HG03439 (cell line): Measurements from ENCODE around the gene SND1.
"Not testable (repeated sequence)": the region's sequence is repeated elsewhere in the genome, so short reads cannot be mapped to it uniquely, and the experiment has no call there.

Experiments
- ATAC-seq: cut with Tn5 transposase; IDR thresholded peaks from one replicate; pipeline ENCODE4 v1.9.1; 2021; ENCODE audit warnings: mild to moderate bottlenecking, moderate library complexity; ENCODE audit not compliant: unreplicated experiment

Gene SND1

DNA sequence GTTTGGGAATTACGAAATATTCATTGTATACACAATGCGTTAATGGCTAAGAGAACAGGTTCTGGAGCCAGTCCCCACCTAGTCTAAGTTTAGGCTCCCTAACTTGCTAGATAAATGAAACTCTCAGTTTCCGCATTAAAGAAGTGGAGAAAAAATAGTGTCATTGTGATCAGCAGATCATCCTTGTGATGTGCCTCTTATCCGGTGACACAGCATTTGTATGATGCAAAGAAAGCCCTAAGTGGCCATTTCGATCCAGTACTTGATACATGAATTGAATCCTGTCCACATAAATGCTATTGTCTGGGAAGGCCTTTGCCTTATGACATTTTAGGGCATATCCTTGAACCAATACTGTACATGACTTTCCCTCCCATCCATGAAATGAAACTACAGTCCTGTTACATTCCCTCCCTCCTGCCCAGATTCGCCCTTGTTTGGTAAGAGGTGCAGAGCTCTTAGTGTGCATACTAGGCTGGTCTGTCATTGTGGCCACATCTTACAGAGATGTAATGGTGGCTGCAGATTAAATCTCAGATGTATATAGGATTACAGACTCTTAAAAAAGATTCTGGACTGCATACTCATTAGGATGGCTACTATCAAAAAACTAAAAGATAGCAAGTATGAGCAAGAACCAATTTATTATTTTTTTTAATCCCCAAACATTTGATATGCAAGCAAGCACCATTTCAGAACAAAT lies 298.4 kb downstream of the SND1 start:
- no peak for ATAC-seq

DNA sequence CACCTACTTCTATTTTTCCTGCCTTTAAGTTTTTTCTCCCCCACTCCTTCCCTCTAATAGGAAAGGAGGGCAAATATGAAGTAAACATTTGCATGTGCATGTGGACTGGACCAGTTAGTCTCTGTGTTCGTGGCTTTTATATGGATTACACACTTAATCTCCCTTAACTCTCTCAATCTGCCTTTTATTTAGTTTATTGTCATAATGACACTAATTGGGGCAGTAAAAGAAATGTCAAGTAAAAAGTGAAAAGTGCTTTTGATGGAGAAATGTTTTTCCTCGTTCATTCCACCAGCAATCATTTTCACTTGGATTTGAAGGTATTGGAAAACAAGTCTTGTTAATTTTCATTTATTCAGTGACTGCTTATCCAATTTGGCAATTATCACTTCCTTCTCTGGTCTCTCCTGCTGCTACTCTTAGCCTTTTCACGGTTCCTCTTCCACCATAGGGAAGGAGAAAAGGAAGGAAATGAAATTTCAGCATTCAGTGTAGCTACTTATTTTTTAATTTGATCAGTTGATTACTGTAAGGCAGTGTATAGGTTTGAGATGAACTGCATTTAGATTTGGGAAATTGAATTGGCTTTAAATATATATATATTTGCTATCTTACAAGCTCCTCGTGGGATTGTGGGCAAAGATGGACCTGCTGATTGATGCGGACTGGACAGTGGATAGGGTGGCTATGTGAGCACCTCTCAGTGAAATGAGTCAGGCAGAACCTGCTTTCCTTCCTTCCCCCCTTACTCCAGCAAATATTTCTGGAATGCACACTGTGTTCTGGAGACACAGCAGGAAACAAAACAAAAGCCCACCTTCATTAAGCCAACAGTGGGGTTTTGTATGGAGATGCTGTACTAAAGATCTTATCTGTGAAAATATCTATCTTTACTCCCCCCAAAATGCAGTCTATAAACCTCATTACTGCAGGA lies 301.7 kb downstream of the SND1 start:
- no peak for ATAC-seq

DNA sequence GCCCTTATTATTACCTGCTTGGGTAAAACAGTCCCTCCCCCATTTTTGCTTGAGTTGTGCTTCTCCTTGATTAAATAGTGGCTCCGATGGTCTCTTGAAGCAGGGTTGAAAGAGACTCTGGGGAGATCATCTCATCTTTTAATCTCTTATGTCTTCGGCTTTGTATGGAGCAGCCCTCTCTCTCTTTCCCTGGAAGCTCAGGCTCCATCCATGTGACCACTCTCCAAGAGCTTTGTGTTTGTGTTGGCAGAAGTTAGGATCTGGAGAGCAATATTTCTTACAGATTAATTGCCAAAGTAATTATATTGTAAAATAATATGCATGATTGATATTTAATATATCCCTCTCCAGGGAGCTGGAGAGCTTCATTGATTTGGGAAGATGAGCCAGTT lies 302.4 kb downstream of the SND1 start:
- no peak for ATAC-seq

DNA sequence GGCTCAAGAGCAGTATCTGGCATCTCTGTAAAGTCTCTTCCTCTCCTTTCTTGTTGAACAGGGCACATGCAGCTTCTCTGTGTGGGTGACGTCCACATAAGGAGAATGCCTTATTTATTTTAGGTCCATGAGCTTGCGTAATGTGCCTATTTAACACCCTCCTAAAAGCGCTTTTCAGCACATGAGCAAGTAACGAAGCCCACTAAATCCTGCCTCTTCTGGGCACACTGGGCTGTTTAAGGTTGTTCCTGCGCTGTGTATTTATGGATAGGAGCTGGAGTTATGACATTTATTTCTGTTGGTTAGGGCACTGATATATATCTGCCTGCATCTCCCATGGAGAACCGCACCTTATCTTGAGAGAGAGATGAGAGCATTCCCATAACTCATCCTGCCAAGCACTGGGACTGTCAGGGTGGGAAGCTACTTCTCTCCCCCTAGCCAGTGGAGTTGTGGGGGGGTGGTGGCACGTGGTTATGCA lies 303.1 kb downstream of the SND1 start:
- no peak for ATAC-seq

DNA sequence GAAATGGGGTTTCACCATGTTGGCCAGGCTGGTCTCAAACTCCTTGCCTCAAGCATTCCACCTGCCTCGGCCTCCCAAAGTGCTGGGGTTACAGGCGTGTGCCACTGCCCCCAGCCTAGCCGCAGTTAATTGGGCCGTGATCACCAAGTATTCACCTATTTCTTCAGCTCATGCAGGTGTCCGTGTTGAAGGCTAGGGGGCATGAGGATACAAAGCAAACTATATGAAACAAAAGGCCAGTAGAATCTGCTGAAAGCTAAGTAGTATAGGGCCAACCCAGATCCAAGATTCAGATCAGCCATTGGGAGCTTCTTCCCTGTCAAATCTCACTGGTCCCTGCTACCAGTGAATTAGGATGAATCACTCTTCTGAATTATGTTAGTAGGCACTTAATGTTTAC lies 305.9 kb downstream of the SND1 start:
- ATAC-seq = no peak

DNA sequence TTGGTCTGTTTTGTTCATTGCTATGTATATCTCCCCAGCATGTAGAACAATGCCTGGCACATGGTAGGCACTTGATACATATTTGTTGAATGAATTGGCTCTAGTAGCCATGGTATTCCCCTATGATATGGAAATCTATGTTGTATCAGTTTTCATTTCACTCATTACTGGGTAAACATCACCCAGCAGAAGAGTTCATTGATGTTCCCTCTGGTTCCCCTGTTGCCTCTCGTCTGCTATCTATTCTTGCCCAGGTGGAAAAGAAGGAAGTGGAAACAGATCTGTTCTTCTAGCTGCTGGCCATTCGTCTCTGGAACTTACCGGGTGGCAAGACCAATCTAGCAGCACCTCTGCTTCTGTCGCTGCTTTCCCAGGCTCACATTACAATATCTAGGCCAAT lies 307.8 kb downstream of the SND1 start:
- ATAC-seq = no peak

DNA sequence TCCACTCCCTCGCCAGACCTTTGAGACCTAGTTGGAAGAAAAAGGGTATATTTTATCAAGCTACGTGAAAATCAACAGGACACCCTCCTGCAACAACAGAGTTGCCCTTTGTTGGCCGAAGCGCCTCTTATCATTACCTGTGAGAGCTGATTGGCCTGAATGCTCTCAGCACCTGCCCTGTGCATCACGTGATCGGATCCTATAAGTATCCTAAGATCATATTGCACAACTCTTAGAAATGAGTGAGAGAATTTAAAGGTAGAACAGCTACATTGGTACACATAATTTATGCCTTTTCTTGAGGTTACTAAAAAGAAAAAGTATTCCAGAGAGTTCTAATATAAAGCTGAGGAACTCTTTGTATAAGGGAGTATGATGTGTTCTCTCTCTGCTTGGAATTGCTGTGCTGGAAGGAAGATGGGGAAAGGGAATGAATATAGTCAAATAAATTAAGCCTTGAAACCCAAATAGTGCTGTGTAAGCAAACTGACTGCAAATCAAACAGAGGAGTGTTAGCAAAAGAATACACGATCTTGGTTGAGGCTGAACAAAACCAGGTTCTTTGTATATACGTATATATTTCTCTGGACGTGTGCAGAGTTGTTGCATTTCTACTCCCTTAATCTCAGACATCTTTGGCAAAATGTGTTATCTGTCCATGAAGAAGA lies 309.9 kb downstream of the SND1 start:
- no peak for ATAC-seq

DNA sequence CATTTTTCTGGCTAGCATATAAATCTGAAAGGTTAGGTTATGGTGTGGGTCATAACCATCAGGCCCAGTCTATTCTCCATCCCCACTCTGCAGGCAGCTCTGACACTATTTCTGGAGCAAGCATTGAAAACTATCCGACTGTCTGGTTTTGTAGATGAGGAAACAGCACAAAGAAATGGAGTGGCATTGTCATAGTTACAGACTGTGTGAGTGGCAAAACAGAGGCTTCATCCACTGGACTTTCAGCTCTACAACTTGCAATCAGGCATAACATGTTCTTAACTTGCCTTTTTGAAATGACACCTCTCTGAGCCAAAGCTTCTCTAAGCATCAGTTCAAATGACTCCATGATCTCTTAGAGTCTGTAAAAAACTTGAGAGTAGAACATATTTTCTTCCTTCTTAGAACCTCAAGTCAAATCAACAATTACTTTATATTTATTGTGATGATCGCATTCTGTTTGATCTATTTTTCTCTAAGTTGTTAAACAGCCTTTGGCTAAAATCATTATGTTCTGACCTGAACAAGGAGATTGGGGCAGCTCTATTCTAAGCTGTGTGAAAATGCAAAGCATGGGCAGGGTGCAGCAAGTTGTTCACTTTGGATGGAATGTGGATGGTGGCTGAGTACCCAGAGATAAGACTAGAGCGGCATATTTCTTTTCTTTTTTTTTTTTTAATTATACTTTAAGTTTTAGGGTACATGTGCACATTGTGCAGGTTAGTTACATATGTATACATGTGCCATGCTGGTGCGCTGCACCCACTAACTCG lies 310.8 kb downstream of the SND1 start:
- ATAC-seq = no peak

DNA sequence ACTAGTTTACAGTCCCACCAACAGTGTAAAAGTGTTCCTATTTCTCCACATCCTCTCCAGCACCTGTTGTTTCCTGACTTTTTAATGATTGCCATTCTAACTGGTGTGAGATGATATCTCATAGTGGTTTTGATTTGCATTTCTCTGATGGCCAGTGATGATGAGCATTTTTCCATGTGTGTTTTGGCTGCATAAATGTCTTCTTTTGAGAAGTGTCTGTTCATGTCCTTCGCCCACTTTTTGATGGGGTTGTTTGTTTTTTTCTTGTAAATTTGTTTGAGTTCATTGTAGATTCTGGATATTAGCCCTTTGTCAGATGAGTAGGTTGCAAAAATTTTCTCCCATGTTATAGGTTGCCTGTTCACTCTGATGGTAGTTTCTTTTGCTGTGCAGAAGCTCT lies 311.9 kb downstream of the SND1 start:
- not testable (repeated sequence) for ATAC-seq

DNA sequence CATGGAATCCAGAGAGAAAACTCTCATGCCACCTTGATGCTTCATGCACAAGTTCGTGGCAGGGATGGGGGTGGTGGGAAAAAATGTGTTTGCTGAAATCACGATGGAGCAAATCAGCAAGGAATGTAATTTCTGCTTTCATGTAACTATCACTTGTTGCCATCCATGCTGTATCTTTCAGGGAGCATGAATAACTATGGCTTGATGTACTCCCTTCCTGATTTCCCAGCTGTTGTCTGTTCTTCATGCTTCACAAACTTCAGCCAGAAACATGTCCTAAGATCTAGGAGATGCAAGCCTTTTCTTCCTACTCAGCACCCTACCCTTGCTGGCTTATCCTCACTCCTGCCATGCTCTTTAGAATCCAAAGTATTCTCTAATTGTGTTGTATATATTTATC lies 315.3 kb downstream of the SND1 start:
- ATAC-seq = no peak

DNA sequence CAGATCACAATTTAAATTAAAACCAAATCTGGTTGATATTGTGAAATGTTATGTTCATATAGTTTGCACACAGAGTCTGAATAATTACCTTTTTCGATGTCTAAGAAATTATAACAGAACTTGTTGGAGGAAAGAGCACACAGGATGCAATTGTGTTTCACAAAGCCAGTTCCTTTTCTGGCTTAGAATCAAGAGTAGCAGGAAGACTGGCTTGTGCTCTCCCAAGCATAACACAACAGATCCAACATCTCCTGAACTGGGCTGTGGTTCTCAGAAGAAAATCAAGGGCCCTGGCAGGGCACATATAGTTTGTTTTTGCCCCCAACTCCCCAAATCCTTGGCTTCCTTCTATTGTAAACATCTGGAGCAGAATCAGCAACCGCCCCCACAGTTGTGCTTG lies 316.6 kb downstream of the SND1 start:
- ATAC-seq = no peak

DNA sequence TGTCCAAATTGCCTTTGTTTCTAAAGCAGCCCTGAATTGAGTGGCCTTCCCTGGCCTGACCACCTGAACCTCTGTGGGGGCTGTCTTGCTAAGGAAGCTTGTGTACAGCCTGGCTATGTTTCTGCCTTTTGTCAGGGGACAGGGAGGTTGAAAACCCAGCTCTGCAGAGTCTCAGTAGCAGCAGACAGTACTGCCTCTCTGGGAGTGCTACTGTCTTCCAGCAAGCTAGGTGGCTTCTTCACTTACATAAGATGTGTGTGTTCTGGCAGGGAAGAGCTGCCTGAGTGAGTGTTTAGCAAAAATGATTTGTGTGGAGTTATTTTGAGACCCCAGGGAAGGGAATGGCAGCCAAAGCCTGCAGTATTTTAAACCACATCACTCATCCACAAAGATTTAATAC lies 321.8 kb downstream of the SND1 start:
- ATAC-seq = no peak

DNA sequence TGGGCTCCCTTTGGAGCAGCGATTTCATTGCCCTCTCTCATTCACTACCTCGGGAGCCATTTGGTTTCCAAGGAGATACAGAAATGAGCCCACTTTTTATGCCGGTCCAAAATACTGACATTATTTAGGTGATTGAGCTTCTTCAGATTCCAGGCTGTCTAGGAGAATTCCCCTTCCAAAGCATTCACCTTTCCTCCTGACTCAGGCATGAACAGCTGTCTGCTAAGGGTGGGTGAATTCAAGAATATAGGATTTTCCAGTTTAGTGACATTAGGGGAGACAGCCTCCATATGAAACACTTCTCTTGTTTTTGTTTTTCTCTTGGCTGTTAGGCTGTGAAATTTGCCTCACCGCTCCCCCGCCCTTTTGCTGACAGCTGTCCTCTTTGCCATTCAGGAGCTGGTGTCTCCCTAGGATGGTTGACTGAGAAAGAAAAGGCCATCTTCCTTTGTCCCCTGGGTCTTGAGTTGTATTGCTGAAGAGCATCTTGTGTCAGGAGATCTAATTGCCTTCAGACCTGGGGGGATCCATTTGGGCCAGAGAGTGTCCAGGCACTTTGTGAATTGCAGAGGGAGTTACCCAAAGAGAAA lies 322.5 kb downstream of the SND1 start:
- no peak for ATAC-seq

DNA sequence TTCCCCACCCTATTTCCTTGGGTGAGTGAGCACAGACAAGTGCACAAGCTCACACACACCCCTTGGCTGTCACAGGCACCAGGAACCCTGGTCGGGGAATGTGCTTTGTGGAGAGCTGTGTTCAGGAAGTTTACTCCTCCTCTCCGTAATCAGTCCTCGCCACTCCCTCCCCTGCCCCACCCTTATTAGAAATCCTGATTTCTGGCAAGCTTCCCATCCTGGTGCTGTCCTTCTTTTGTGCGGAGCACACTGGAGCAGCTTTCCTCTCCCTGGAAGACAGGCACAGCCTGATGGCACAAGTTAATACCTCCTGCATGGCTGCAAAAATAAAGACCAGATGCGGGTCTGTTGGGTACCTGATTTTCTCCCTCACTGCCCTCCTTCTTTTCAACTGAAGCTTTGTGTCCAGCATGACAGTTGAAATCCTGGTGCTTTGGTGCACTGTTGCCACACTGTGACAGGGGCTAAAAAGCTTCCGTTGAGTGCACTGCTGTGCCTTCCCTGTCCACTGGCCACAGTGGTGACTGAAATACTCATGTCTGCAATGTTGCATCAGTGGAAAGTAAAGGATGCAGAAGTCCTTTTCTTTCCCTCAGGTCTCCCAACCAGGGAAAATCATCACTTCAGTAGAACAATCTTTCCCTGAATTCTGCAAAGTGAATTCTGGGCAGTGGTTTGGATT lies 324.2 kb downstream of the SND1 start:
- ATAC-seq = no peak

DNA sequence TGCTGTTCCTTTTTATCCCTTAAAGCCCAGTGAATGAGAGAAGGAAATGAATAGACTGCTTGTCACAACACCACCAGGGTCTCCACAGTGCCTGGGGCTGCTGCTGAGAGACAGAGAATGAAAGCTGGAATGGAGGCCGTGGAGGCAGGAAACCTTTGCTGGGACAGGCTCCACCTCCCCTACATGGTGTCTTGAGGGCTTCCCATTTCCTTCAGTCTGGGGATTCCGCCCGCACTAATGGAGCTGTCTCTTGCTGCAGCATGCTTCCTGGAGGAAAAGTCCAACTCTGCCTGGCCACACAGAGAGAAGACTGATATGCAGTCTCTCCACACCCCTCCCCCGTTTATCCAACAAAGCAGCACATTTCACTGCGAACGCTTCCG lies 324.7 kb downstream of the SND1 start:
- no peak for ATAC-seq

DNA sequence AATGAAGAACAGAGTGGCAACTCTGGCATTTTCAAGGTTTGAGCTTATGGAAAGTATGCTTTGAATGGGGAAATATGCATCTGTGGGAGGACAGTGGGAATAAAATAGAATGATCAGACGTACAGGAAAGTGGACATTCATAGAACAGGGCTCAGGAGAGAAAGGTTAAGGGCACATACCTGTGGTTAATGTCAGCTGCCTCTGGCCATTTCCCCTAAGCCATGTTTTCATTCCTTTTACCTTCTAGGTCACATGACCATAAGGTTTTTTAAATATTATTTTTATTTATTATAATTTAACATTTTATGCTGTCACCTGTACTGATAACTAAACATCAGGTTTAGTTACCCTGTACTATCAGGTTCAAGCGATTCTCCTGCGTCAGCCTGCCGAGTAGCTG lies 326.4 kb downstream of the SND1 start:
- no peak for ATAC-seq

DNA sequence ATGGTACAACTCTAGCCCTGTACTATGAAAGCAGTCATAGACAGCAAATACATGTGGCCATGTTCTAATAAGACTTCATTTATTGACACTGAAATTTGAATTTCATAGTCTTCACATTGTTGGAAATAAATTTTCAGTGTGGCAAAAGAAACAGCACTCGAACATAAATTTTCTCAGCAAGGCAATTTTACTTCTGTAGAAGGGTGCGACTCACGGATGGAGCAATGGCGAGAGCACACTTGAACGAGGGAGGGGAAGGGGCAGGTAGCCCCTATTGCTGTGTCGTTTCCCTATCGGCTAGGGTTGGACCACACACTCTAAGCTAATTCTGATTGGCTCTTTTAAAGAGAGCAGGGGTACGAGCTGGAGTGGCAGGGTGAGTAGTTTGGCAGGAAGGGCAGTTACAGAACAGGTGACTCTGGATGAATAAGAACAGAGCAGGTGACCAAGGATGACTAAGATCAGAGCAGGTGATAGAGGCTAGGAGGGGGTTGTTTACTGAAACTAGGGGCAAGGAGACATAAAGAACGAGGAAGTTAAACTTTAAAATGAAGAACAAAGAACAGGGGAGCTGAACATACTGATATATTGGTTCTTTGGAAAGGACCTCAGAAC lies 327.2 kb downstream of the SND1 start:
- no peak for ATAC-seq

DNA sequence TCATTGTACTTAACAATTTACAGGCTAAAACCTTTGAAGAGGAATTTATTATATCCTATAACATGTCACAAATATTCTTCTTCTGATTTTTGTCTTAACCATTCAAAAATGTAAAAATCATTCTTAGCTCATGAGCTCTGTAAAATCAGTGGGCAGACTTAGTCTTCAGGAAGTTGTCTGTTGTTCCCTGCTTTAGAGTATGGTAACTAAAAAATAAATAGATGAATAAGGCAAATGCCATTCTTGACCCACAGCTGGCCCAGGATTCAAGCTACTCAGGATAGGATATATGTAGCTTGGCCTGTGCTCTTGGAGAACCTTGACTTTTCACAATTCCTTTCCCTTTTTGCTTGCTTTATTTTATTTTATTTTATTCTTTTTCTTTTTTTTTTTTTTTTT lies 327.7 kb downstream of the SND1 start:
- ATAC-seq = no peak

DNA sequence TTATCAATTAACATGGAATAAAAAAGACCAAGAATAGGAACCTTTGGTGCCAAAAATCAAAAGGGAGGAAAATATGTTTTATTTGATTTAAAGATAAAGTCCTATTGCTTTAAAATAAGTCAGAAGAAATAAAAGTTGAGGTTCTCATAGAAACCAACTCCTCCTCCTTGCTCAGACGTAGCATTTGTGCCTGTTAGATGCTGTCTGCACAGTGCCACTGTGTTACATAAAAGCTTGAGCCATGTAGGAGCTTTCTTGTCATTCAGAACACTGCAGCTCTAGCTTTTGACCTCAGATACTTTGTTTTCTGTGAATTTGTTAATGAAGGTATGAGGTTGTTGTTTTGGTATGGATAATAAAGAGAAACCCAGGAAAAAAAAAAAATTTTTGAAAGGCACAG lies 328.9 kb downstream of the SND1 start:
- ATAC-seq = no peak

DNA sequence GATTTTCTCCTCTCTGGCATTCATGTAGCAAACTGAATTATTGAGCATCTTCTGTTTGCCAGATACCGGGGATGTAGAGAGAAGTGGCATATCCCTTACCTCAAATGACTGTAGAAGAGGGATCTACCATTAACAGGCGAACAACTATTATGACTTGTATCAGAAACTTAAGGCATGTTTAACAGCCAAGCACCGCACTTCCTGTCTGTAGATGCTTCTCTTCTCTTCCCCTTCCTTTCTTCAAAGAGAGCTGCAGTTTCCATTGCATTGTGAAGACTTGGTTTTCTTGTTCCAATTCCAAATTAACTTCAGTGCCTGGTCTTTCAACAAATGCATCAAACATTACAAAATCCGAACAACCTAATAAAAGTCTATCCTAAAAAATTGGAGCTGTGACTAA lies 330.0 kb downstream of the SND1 start:
- no peak for ATAC-seq
